ENCODE measurements around the gene SNRNP35. TPM values are rescaled to one million over a fixed set of nuclear protein-coding genes. Genes with fewer than 3 reads are reported as not detected.
"Not testable (repeated sequence)": the region's sequence is repeated elsewhere in the genome, so short reads cannot be mapped to it uniquely, and the experiment has no call there.

Gene SNRNP35
- total RNA-seq, 1 donor from 2014 or later = 16.9 TPM

DNA sequence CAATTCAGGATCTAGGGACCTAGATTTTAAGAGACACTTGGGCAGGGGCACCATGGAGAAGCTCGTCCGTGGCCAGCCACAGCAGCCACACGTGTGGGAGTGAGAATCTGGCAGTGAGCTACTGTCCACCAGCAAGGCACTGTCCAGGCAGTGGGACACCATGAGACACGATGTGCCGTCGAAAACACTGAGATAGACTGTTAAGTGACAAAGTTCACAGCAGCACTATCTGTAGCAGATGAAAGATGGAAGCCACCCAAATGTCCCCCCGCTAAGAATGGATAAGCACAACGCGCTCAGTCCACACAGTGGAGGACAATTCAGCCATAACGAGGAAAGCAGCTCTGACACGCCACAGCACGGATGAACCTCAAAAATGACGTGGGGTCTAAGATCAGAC, 55.9 kb downstream of the SNRNP35 start:
- Histone ChIP-seq H3K36me3 (peaks cover 0 to 30% of the 10 kb centered on the region in 2 donors), H3K9me3 (no peaks in the 10 kb centered on the region), H3K4me1 (peaks cover 4% of the 10 kb centered on the region), H3K27ac (no peak overlapping the region), H3K4me3 (no peak overlapping the region), H3K27me3 (no peaks in the 10 kb centered on the region)
- intact Hi-C loops (cut with DNase I) = no loop called here
- TF ChIP-seq POLR2A (IDR thresholded peaks at IDR 0.05) (no peak), POLR2AphosphoS5 (IDR thresholded peaks at IDR 0.05; ENCODE audit: insufficient read depth in 1 of 2, low read depth in 1 of 2) (no peak)
- TF ChIP-seq, protein P1, sequence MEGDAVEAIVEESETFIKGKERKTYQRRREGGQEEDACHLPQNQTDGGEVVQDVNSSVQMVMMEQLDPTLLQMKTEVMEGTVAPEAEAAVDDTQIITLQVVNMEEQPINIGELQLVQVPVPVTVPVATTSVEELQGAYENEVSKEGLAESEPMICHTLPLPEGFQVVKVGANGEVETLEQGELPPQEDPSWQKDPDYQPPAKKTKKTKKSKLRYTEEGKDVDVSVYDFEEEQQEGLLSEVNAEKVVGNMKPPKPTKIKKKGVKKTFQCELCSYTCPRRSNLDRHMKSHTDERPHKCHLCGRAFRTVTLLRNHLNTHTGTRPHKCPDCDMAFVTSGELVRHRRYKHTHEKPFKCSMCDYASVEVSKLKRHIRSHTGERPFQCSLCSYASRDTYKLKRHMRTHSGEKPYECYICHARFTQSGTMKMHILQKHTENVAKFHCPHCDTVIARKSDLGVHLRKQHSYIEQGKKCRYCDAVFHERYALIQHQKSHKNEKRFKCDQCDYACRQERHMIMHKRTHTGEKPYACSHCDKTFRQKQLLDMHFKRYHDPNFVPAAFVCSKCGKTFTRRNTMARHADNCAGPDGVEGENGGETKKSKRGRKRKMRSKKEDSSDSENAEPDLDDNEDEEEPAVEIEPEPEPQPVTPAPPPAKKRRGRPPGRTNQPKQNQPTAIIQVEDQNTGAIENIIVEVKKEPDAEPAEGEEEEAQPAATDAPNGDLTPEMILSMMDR (IDR thresholded peaks at IDR 0.05) = no peak
- no peak for DNase-seq (ENCODE audit: extremely low spot score in 2 of 2)

DNA sequence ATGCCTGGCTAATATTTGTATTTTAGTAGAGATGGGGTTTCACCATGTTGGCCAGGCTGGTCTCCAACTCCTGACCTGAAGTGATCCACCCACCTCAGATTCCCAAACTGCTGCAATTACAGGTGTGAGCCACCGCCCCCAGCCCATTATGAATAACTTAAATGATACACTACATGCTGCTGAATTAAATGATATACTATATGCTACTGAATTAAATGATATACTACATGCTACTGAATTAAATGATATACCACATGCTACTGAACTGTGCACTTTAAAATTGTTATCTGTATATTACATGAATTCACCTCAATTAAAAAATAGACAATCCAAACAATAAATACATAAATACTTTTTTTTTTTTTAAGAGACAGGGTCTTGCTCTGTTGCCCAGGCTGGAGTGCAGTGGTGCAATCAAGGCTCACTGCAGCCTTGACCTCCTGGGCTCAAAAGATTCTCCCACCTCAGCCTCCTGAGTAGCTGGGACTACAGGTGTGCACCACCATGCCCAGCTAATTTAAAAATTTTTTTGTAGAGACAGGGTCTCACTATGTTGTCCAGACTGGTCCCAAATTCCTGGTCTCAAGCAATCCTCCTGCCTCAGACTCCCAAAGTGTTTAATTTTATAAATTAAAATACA, 56.8 kb downstream of the SNRNP35 start:
- Histone ChIP-seq H3K4me1 (peaks cover 11% of the 10 kb centered on the region), H3K36me3 (peaks cover 0 to 35% of the 10 kb centered on the region in 2 donors)
- H3K27me3 ChIP-seq; intact Hi-C loops (cut with DNase I); H3K4me3 ChIP-seq; H3K9me3 ChIP-seq; H3K27ac ChIP-seq; DNase-seq (ENCODE audit: extremely low spot score in 2 of 2): not testable (repeated sequence)

DNA sequence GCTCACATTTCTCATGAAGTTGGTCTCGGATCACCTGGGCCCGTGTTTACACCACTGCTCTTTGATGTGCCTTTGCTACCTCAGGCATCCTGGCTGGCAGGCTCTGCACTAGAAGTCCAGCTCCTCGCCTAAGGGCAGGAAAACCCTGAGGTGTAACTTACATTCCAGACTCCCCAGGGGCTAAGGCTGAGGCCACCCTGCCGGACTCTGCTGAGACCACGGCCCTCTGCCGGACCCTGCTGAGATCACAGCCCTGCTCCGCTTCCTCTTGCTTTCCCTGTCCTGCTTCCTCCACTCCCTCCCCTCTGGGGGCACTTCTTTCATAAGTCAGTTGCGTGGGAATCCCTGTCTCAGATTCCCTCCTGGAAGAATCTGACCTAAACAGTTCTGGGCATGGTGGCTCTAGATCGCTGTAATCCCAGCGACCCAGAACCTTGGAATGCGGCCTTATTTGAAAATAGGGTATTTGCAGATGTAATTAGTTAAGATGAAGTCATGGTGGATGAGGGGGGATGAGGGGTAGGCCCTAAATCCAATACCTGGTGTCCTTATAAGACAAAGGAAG, 58.4 kb downstream of the SNRNP35 start:
- Histone ChIP-seq H3K36me3 (peaks cover 0 to 39% of the 10 kb centered on the region in 2 donors), H3K9me3 (no peaks in the 10 kb centered on the region), H3K27me3 (no peaks in the 10 kb centered on the region), H3K4me1 (peaks cover 14% of the 10 kb centered on the region), H3K27ac (no peak overlapping the region), H3K4me3 (no peak overlapping the region)
- intact Hi-C loops (cut with DNase I) = no loop called here
- DNase-seq (ENCODE audit: extremely low spot score in 2 of 2) = no peak
- TF ChIP-seq POLR2AphosphoS5 (IDR thresholded peaks at IDR 0.05; ENCODE audit: insufficient read depth in 1 of 2, low read depth in 1 of 2) (no peak), POLR2A (IDR thresholded peaks at IDR 0.05) (no peak)
- TF ChIP-seq, protein P1 (IDR thresholded peaks at IDR 0.05) = no peak

Small RNA genes within 50 kb of the gene (small RNA-seq; reads per million reads assigned to genes)
- not detected for gene AC145423.2

Other genes with a start within 250 kb of the SNRNP35 start
- 17.9 TPM for gene MPHOSPH9, start 225.0 kb upstream of the SNRNP35 start, total RNA-seq
- gene MTRFR, start 224.7 kb upstream of the SNRNP35 start, total RNA-seq = 12.8 TPM
- gene CDK2AP1, start 186.3 kb upstream of the SNRNP35 start, total RNA-seq = 80.3 TPM
- 15.0 TPM for gene SBNO1, start 93.3 kb upstream of the SNRNP35 start, total RNA-seq
- gene KMT5A, start 74.0 kb upstream of the SNRNP35 start, total RNA-seq = 42.2 TPM
- gene RILPL2, start 21.5 kb upstream of the SNRNP35 start, total RNA-seq = 9.6 TPM
- 29.7 TPM for gene RILPL1, start 75.6 kb downstream of the SNRNP35 start, total RNA-seq
- 110 TPM for gene TMED2, start 126.4 kb downstream of the SNRNP35 start, total RNA-seq
- gene DDX55, start 144.0 kb downstream of the SNRNP35 start, total RNA-seq = 16.5 TPM
- gene EIF2B1, start 175.5 kb downstream of the SNRNP35 start, total RNA-seq = 55.2 TPM
- 21.1 TPM for gene GTF2H3, start 175.7 kb downstream of the SNRNP35 start, total RNA-seq
- 6.1 TPM for gene TCTN2, start 213.0 kb downstream of the SNRNP35 start, total RNA-seq

Measured in vagina (tissue), 2 donors.